Left renal cortex interstitium (tissue), 4 donors: Measurements from ENCODE around the gene ADPRM. TPM values are rescaled to one million over a fixed set of nuclear protein-coding genes. Genes with fewer than 3 reads are reported as not detected.
"Not testable (repeated sequence)": the region's sequence is repeated elsewhere in the genome, so short reads cannot be mapped to it uniquely, and the experiment has no call there.

Source experiments
- DNase-seq, 4 donors: peaks; one replicate each; pipeline ENCODE4 v3.0.0-alpha.2; 2013; ENCODE audit warnings: low read depth in 4 of 4, low spot score in 2 of 4, missing footprints in 1 of 4
- polyA plus RNA-seq, 4 donors: library from polyadenylated mRNA; unstranded; fragments of 120-200 nt; gene quantifications; one replicate each; pipeline ENCODE4 v1.2.1, GENCODE V29; 2013; ENCODE audit not compliant: insufficient read length in 4 of 4

The ADPRM gene
- polyA plus RNA-seq: 10 to 100 TPM; 17.5 to 18.5 (median 17.8) TPM

GRCh38 chr17:10697092-10698081, at the start of gene ADPRM, which contains the start of gene SCO1:
ADPRM (plus strand) TSS chr17:10697594; CDS start chr17:10704927, 7,333 bp downstream.
SCO1 (minus strand) TSS chr17:10697533; CDS start chr17:10697507, 26 bp downstream.
- peak; percentile 78 to 94 (median 86) for DNase-seq

- DNase-seq: no peak
These were observed 49.0 kb upstream of the ADPRM start for GRCh38 chr17:10648381-10648780.

- DNase-seq: no peak
These were observed 48.4 kb upstream of the ADPRM start for GRCh38 chr17:10648956-10649355.

- DNase-seq: no peak
These were observed 47.8 kb upstream of the ADPRM start for GRCh38 chr17:10649602-10650001.

- no peak for DNase-seq
These were observed 45.5 kb upstream of the ADPRM start for GRCh38 chr17:10651927-10652326.

- DNase-seq: no peak
These were observed 44.3 kb upstream of the ADPRM start for GRCh38 chr17:10652984-10653659.

GRCh38 chr17:10653987-10654386, 43.4 kb upstream of the ADPRM start:
- no peak for DNase-seq

GRCh38 chr17:10657148-10657547, 40.2 kb upstream of the ADPRM start, which contains the start of gene MYH3:
MYH3 (minus strand) TSS chr17:10657309; CDS start chr17:10655064, 2,245 bp downstream.
- no peak for DNase-seq

GRCh38 chr17:10657879-10658278, 39.5 kb upstream of the ADPRM start:
- DNase-seq: no peak

GRCh38 chr17:10661437-10661836, 36.0 kb upstream of the ADPRM start:
- DNase-seq: no peak

- DNase-seq: no peak
These were observed 34.2 kb upstream of the ADPRM start for GRCh38 chr17:10663231-10663630.

GRCh38 chr17:10664571-10664970, 32.8 kb upstream of the ADPRM start:
- no peak for DNase-seq

GRCh38 chr17:10666906-10667305, 30.5 kb upstream of the ADPRM start:
- no peak for DNase-seq

GRCh38 chr17:10668775-10669174, 28.6 kb upstream of the ADPRM start:
- DNase-seq: no peak

GRCh38 chr17:10673312-10673711, 24.1 kb upstream of the ADPRM start:
- DNase-seq: no peak

- no peak for DNase-seq
These were observed 22.7 kb upstream of the ADPRM start for GRCh38 chr17:10674704-10675103.

- no peak for DNase-seq
These were observed 15.4 kb upstream of the ADPRM start for GRCh38 chr17:10681866-10682446.

GRCh38 chr17:10683853-10684252, 13.5 kb upstream of the ADPRM start:
- no peak for DNase-seq

GRCh38 chr17:10687499-10687898, 9.9 kb upstream of the ADPRM start:
- DNase-seq: no peak

GRCh38 chr17:10695875-10696407, 1.5 kb upstream of the ADPRM start:
- DNase-seq: not testable (repeated sequence)
